Stimulated activated CD4-positive, alpha-beta T cell treated with anti-CD3 and anti-CD28 coated beads, TNF-alpha, amount 100 ng/mL, for 48 hours (primary cell): Measurements from ENCODE around the gene MMP11.

Experiments
- DNase-seq, 3 donors: peaks; one replicate each; pipeline ENCODE4 v3.0.0-alpha.2; 2020; ENCODE audit warnings: low read depth in 3 of 3

MMP11 gene

GRCh38 chr22:23801886-23802377 lies 29.3 kb downstream of the MMP11 start:
- no peak for DNase-seq

DNA sequence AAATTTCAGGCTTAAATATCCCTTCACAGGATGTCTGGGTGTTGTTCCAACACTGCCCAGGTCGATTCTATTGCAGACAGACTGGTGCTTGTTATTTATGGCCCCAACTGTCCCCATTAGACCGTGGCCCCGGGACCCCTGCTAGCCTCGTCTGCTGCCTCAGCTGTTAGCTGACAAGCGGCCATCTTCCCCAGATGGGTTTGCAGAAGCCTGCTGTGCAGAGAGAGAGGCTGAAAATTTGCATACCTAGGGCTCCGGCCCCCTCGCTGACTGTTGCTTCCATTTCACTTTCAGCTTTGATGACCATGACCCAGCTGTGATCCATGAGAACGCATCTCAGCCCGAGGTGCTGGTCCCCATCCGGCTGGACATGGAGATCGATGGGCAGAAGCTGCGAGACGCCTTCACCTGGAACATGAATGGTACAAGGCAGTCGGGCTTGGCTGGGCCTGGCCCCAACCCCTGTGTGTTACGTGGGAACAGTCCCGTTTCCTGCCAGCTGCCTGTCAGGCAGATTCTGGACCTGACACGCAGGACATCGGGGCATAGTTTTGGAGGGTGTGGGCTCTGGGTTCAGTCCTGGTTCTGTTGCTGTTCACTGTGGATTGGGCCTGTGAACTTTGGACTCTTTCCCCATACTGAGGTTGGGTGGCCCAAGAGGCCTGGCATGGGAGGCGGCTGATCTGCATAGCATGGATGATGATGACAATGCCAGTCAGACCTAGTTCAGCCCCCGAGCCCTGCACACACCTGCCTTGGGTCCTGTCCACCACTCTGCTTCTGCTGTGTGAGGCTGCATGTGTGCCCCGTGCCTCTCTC lies 30.6 kb downstream of the MMP11 start:
- DNase-seq: no peak

DNA sequence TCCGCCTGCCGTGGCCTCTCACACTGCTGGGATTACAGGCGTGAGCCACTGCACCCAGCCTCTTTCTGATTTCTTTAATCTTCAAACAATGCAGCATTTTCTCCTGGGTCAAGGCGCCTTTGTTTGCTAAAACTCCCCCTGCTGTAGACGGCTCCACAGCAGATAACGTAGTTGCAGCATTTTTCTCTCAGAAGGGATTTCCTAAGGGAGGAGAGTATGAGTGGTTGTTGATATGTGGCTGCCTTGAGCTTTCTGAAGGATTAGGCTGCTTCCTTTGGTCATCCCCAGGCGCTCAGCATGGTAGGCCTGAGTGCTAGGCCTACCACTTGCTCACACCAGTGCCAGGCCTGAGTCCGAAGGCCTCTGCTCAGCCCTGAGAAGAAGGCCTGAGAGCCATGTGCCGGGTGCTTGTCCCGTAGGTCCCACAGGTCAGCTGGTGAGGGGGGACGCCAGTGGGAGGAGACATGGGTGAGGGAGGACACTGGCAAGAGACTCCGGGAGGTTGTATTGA lies 32.2 kb downstream of the MMP11 start:
- DNase-seq: no peak

DNA sequence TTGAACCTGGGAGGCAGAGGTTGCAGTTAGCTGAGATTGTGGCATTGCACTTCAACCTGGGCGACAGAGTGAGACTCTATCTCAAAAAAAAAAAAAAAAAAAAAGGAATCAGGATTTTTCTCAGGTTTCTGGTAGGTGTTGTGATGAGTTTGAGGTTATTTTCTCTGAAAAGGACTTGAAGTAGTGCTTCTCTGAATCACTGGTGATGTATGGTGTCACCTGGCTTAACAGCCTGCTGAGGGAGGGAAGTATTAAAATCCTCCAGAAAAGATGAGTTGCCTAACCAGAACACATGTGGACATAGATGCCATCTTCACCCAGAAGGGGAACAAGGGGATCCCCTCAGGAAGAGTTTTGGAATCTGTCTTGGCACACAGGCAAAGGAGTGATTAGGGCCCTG lies 34.2 kb downstream of the MMP11 start:
- no peak for DNase-seq

- DNase-seq: no peak
These were observed 39.7 kb downstream of the MMP11 start for GRCh38 chr22:23812378-23812777.

GRCh38 chr22:23815541-23816155 lies 43.0 kb downstream of the MMP11 start:
- DNase-seq: no peak

DNA sequence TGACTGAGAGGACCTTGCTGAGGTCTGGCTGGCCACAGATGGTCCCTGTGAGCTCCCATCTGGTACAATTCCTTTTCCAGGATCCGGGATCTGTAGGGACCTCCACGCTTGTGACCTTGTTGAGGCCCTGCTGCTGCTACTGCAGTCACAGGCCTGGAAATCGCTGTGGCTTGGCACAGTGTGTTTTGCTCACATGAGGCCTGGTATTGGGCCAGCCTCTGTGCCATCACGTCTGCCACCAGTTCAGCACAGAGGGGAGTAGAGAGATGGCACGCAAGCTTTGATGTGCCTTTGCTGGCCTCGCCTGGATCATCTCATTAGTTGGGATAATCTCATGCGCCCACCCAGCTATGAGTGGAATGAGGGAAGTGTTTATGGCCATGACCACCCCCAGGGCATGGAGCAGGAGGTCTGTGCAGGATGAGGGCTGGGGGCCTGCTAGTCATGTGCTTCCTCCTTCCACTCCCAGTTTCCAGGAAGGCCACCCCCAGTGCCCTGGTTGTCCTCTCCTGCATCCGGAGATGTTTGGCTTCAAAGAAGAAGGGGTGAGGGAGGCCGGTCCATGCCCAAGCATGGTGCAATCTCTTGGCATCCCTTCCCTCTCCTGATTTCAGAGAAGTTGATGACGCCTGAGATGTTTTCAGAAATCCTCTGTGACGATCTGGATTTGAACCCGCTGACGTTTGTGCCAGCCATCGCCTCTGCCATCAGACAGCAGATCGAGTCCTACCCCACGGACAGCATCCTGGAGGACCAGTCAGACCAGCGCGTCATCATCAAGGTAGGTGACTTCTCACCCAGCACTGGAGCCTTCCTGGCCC lies 43.7 kb downstream of the MMP11 start:
- DNase-seq: no peak

DNA sequence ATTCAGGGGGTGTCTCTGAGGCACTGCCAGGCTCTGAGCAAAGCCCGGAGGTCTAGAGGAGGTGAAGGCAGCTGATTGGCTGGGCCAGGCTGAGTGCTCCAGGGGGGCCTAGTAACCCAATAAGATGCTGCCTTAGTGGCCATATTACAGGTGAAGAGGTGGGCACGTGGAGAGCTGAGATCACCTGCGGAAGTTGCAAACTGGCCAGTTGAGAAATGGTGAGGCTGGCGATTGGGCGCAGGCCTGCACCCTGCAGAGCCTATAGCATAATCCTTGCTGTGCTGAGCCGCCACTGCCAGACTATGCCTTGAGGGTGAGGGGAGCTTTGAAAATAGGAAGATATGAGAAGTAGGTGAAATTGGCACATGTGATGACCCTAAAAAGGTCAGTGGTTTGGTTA lies 44.5 kb downstream of the MMP11 start:
- DNase-seq: no peak

GRCh38 chr22:23818541-23818940 lies 45.9 kb downstream of the MMP11 start:
- DNase-seq: no peak

DNA sequence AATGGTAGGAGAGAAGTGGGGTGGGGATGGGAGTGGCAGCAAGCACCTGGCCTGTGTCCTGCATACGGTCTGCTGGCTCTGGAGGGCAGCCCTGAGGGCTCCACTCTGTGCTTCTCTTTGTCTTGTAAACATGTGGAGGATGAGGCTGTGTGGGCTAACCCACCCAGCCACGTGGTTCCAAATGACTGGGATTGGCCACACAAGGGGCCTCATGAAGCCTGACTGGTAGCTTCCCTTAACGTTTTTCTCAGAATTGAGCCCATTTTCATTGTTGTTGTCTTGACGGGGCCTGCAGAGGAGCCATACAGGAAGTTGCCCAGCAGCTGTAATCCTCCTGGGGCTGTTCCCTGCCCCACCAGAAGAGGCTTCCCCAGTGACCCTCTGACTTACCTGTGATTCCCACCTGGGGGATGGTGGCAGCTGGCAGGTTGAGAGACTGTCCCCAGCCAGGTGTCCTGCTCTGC lies 48.1 kb downstream of the MMP11 start:
- DNase-seq: no peak

GRCh38 chr22:23822101-23822671 lies 49.5 kb downstream of the MMP11 start:
- DNase-seq: no peak

- no peak for DNase-seq
These were observed 50.7 kb downstream of the MMP11 start for GRCh38 chr22:23823331-23823791.

- DNase-seq: no peak
These were observed 52.0 kb downstream of the MMP11 start for GRCh38 chr22:23824476-23825245.

- no peak for DNase-seq
These were observed 52.7 kb downstream of the MMP11 start for GRCh38 chr22:23825246-23825905.

DNA sequence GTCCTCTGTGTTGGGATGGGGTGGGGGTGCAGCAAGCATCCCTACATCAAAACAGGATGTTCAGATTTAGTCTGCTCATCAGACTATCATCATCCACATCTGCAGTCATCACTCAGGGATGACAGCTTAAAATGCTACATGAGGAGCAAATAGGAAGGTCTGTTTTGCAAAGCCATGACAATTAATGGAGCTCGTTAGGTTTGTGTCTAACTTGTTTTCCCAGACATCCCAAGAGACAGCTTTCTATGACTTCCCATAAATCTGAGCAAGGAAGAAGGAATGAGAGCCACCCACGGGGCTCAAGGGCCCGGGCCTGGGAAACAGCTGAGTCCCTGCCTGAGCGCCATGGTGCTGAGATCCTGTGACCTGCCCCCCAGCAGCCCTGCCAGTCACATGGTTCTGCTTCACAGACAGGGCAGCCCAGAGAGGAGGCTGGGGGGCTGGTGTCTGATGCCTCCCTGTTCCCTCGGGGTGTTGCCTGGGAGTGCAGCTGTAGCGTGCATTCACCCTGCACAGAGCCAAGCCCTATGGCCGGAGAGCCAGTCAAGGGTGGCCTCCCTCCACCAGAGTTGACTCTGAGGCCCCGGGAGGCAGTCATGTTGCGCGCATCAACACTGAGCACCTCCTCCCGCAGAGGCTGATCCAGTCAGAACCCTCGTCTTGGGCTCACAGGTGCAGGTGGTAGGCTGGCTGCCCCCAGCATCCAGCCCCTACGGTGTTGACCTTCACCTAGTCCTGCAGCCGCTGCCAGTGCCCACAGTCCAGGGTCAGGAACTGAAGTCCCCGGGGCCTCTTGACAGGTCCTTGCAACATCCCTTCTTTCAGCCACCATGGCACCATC lies 54.1 kb downstream of the MMP11 start:
- no peak for DNase-seq

- no peak for DNase-seq
These were observed 54.8 kb downstream of the MMP11 start for GRCh38 chr22:23827351-23827995.

DNA sequence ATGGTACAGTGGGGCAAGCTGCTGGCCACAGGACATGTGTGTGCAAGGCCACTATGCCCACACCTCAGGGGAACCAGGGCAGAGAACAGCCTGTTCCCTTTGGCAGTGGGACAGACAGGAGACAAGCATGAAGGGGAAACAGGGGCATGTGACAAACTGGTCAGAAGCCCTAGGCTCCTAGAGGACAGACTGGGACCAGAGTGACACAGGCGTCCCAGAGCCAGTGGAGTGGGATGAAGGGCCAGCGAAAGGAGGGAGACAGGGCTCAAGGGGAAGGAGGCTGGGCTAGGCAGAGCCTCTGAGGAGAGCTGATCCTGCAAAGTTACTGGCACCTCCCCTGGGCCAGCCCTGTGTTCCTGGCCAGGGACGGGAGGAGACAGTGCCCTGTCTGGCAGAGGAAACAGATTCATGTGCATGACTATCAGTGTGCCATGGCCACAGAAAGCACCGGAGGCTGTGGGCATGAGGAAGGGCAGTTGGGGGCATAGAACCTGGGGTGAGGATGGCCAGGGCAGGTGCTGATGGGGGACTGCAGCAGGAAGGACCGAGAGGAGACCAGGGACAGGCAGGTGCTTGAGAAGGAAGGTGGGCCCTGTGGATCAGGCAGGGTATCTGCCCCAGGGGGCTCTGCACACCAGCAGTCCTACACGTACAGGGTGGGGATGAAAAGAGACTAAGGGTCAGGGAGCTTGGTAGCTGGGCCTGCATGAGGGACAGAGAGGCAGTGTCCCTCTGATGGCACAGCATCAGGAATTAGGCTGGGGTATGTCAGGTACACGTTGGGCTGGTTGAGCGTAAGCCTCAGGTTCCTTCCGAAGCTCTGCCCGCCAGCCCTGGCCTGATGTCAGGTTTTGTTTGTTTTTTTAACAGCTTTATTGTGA lies 56.4 kb downstream of the MMP11 start:
- DNase-seq: no peak

- no peak for DNase-seq
These were observed 57.3 kb downstream of the MMP11 start for GRCh38 chr22:23829845-23830372.
